Calu3 (cell line): ENCODE results near the gene TNNT2. TPM values are rescaled to one million over a fixed set of nuclear protein-coding genes. Genes with fewer than 3 reads are reported as not detected.

Source experiments
- BruUV-seq: library from RNA; stranded (reverse); fragments of 400-500 nt; replicated peaks from 2 replicates; lab custom pipeline; 2021; lab: Mats Ljungman, UMichigan
- CTCF ChIA-PET: fragments of 300-600 bp; sonication (Branson Sonifier 250); formaldehyde crosslinking; loops from one replicate; lab custom pipeline; 2022; ENCODE audit warnings: antibody characterized with exemption; lab: Charles Lee
- DNase-seq: peaks from one replicate; pipeline ENCODE4 v3.0.0; 2022
- H3K27ac Mint-ChIP-seq: one replicate; pipeline ENCODE4 v1.8.0; 2022; ENCODE audit warnings: mixed read lengths; ENCODE audit not compliant: unreplicated experiment
- H3K27me3 Mint-ChIP-seq: one replicate; pipeline ENCODE4 v1.8.0; 2022; ENCODE audit warnings: mixed read lengths; ENCODE audit not compliant: unreplicated experiment
- H3K36me3 Mint-ChIP-seq: one replicate; pipeline ENCODE4 v1.8.0; 2022; ENCODE audit warnings: mild to moderate bottlenecking, moderate library complexity, mixed read lengths; ENCODE audit not compliant: insufficient read depth, unreplicated experiment
- H3K4me1 Mint-ChIP-seq: one replicate; pipeline ENCODE4 v1.8.0; 2022; ENCODE audit warnings: mild to moderate bottlenecking, low read depth, mixed read lengths; ENCODE audit not compliant: unreplicated experiment
- H3K4me3 Mint-ChIP-seq: one replicate; pipeline ENCODE4 v1.8.0; 2022; ENCODE audit warnings: mild to moderate bottlenecking, low read depth, moderate library complexity, mixed read lengths; ENCODE audit not compliant: unreplicated experiment
- H3K9me3 Mint-ChIP-seq: one replicate; pipeline ENCODE4 v1.8.0; 2022; ENCODE audit warnings: low read depth, mixed read lengths; ENCODE audit not compliant: unreplicated experiment
- intact Hi-C: fragments of 100-400 bp; cut with micrococcal nuclease; formaldehyde crosslinking; loops from one replicate; pipeline ENCODE4 v1.10.0; 2022; ENCODE audit not compliant: unreplicated experiment
- total RNA-seq: library from RNA; stranded (reverse); gene quantifications from 2 replicates; pipeline ENCODE4 v1.2.3, GENCODE V29; 2022
- TF ChIP-seq, protein P1 (sequence below): fragments of 200-600 bp; IDR thresholded peaks from one replicate; pipeline ENCODE4 v1.8.0; 2022; ENCODE audit warnings: antibody characterized with exemption; ENCODE audit not compliant: unreplicated experiment

TNNT2 gene
- total RNA-seq, 1 experiment from 2014 or later: 1.4 TPM

DNA sequence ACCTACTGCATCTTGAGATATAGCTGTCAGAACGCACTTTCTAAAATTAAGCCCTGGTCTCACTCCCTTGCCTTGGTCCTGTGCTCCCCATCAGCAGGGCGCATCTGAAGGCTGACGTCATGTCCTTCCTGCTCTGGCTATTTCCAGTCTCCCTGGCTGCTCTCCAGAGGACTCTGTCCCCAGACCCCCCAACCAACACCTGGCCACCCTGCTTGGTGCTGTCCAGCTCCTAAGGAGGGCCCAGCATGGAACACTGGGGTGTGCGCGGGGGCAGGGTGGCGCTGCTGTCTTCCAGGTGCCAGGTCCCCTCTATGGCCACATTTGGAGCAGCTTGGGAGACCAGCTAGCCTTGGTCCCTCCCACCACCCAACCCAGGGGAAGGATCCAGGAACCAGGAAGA lies 8.3 kb downstream of the TNNT2 start:
- Mint-ChIP-seq H3K4me3 (no peak overlapping the region), H3K4me1 (no peaks in the 10 kb centered on the region), H3K9me3 (no peaks in the 10 kb centered on the region), H3K36me3 (no peaks in the 10 kb centered on the region), H3K27ac (no peak overlapping the region), H3K27me3 (peaks cover 100% of the 10 kb centered on the region)
- TF ChIP-seq, protein P1, sequence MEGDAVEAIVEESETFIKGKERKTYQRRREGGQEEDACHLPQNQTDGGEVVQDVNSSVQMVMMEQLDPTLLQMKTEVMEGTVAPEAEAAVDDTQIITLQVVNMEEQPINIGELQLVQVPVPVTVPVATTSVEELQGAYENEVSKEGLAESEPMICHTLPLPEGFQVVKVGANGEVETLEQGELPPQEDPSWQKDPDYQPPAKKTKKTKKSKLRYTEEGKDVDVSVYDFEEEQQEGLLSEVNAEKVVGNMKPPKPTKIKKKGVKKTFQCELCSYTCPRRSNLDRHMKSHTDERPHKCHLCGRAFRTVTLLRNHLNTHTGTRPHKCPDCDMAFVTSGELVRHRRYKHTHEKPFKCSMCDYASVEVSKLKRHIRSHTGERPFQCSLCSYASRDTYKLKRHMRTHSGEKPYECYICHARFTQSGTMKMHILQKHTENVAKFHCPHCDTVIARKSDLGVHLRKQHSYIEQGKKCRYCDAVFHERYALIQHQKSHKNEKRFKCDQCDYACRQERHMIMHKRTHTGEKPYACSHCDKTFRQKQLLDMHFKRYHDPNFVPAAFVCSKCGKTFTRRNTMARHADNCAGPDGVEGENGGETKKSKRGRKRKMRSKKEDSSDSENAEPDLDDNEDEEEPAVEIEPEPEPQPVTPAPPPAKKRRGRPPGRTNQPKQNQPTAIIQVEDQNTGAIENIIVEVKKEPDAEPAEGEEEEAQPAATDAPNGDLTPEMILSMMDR: no peak
- intact Hi-C loops: no loop called here
- DNase-seq: no peak
- CTCF ChIA-PET: no interaction called here
- no TSS peak for BruUV-seq

DNA sequence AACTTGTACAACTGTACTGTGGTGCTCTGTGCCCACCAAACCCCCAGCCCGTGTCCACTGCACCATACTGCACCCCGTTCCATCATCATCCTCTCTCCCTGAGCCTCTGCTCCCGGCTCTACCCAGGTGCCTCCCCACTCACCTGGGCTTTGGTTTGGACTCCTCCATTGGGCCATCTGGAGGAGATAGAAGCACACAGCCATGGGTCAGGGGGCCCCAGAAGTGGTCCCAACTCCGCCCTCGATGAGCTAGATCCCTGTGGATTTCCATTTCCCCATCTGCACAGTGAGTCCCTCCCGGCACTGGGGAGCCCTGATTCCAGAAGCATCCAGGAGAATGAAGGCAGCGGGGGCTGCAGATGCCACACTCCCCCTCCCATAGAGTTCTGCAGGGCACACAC lies 10.8 kb downstream of the TNNT2 start:
- BruUV-seq: no TSS peak
- H3K4me1 Mint-ChIP-seq: no peaks in the 10 kb centered on the region
- H3K4me3 Mint-ChIP-seq: no peak overlapping the region
- CTCF ChIA-PET: no interaction called here
- no peaks in the 10 kb centered on the region for H3K36me3 Mint-ChIP-seq
- DNase-seq: no peak
- H3K27ac Mint-ChIP-seq: no peak overlapping the region
- H3K27me3 Mint-ChIP-seq: peaks cover 100% of the 10 kb centered on the region
- no peaks in the 10 kb centered on the region for H3K9me3 Mint-ChIP-seq
- intact Hi-C loops: no loop called here
- TF ChIP-seq, protein P1: no peak

DNA sequence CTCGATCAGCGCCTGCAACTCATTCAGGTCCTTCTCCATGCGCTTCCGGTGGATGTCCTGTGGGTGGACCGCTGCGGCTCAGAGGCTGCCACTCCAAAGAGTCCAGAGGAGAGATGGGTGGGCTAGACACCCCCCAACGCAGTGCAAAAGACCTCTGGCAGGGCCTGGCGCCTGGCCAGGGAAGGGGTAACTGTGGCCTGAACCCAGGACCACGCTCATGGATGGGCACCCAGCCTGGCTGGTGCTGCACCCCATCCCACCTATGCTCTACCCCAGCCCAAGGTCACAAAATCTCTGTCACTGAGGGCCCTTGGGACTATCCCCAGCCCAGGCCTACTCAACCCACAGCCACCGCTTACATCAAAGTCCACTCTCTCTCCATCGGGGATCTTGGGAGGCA lies 12.2 kb downstream of the TNNT2 start:
- TF ChIP-seq, protein P1: no peak
- Mint-ChIP-seq H3K4me1 (no peaks in the 10 kb centered on the region), H3K27me3 (peaks cover 90% of the 10 kb centered on the region), H3K27ac (no peak overlapping the region), H3K9me3 (no peaks in the 10 kb centered on the region), H3K36me3 (no peaks in the 10 kb centered on the region), H3K4me3 (no peak overlapping the region)
- intact Hi-C loops: no loop called here
- CTCF ChIA-PET: no interaction called here
- no peak for DNase-seq
- BruUV-seq: no TSS peak

DNA sequence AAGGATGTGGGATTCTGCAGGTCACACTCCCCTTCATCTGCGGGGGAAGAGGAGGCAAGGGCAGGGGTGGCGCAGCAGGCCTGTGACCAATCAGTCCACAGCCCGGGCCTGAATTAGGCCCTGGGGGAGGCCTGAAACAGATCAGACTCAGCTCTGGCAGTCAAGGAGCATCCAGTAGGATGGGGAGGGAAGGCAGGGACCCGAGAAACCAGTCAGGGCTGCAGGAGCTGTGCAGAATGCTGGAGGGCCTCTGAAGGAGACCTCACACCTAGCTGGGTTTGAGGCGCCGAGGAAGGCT lies 12.7 kb downstream of the TNNT2 start:
- BruUV-seq: no TSS peak
- Mint-ChIP-seq H3K4me1 (no peaks in the 10 kb centered on the region), H3K9me3 (no peaks in the 10 kb centered on the region), H3K36me3 (no peaks in the 10 kb centered on the region), H3K27me3 (peaks cover 89% of the 10 kb centered on the region), H3K4me3 (no peak overlapping the region), H3K27ac (no peak overlapping the region)
- intact Hi-C loops: no loop called here
- DNase-seq: no peak
- TF ChIP-seq, protein P1: no peak
- CTCF ChIA-PET: no interaction called here
